Activated CD4-positive, CD25-positive, alpha-beta regulatory T cell treated with anti-CD3 and anti-CD28 coated beads, Interleukin-2, amount 50 U/mL, for 72 hours (primary cell): ENCODE results near the gene SUGCT.

Experiments used
- DNase-seq: peaks from one replicate; pipeline ENCODE4 v3.0.0; 2021

Gene SUGCT

DNA sequence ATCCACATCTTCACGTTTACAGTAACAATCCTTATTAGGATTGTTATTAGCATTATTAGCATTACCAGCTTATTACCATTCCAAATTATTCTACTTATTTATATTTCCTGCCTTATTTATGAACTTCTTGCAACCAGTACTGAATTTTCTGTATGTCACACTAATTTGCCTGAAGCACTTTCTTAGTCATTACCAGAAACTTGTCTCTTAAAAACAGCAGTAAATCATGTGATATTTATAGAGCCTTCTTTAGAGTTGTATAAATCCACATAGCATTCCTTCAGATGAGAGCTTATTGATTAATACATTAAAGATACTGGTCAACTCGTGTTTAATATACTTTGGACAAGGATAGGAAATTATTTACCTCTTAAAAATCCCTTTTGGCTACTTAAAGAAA, 618.6 kb downstream of the SUGCT start:
- DNase-seq: no peak

DNA sequence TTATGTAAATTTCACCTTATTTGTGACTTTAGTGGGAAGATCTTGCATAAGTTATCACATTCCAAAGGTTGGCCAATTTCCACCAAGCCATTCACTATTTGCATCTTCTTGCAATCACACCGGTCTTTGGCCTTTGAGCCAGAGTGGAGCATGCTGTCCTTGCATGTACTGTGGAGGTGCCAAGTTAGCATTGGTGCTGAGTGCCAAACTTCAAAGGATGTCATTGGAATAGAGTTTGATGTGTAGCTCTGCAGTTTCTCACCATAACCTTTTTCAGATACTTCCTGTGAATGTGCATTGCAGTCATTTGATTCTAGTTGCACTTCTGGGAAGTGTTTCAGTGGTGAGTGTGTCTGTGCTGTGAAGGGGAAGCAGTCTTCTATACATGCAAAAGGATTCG, 620.6 kb downstream of the SUGCT start:
- DNase-seq: no peak

- no peak for DNase-seq
These were observed 622.3 kb downstream of the SUGCT start for GRCh38 chr7:40757109-40757508.

DNA sequence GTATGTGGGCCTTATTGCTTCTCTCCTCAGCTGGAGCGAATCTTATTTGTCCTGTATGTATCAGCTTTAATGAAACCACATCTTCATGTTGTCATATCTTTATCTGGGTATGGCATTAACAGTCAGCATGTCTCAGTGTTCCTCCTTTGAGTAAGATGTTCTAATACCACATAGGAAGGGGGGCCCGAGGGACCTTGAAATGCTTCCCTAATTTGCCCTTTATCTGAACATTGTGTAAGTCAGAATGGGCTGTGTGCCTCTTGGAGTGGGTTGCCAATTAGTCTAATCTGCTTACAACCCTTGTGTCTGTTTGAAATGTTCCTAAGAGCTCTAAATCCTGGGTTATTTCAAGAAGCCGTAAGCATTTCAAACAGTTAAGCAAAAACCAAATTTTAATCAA, 623.8 kb downstream of the SUGCT start:
- no peak for DNase-seq

DNA sequence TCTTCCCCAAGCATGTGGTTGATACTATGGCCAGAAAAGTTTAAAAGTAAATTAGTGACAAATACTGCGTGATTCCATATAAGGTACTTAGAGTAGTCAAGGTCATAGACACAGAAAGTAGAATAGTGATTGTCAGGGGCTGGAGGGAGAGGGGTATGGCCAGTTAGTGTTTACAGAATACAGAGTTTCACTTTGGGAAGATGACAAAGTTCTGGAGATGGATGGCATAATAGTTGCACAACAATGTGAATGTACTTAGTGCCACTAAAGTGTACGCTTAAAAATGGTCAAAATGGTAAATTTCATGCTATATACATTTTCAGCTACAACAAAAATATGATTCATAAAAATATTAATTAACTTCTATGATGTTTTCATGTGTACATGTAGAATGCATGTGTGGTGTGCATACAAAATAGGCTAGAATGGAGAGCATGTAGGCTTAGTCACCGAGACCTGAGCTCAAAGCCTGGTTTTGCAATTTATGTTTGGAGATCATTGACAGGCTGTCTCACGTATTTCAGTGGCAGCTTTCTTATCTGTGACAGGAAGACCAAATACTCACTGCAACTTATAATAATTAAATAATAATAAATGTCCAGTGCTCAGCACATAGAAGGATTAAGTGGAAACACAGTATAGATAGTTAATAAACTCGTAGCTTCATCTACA, 625.6 kb downstream of the SUGCT start:
- DNase-seq: no peak

DNA sequence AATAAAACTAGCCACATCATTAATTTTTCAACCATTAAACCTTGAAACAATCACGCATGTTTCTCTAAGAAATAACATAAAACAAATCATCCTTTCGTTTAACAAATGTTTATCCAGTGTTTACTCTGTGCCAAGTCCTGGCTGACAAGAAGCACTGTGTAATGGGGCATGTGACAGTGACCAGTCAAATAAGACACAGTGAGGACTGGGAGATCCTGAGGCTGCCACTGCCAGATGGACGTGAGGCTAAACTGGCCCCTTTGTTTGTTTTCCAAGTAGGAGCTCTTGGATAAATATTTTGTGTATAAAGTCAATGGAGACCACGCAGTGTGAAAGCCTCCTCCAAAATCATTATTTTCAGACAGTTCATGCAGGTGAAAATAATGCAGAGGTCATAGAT, 626.2 kb downstream of the SUGCT start:
- no peak for DNase-seq

- no peak for DNase-seq
These were observed 627.2 kb downstream of the SUGCT start for GRCh38 chr7:40761762-40762560.

DNA sequence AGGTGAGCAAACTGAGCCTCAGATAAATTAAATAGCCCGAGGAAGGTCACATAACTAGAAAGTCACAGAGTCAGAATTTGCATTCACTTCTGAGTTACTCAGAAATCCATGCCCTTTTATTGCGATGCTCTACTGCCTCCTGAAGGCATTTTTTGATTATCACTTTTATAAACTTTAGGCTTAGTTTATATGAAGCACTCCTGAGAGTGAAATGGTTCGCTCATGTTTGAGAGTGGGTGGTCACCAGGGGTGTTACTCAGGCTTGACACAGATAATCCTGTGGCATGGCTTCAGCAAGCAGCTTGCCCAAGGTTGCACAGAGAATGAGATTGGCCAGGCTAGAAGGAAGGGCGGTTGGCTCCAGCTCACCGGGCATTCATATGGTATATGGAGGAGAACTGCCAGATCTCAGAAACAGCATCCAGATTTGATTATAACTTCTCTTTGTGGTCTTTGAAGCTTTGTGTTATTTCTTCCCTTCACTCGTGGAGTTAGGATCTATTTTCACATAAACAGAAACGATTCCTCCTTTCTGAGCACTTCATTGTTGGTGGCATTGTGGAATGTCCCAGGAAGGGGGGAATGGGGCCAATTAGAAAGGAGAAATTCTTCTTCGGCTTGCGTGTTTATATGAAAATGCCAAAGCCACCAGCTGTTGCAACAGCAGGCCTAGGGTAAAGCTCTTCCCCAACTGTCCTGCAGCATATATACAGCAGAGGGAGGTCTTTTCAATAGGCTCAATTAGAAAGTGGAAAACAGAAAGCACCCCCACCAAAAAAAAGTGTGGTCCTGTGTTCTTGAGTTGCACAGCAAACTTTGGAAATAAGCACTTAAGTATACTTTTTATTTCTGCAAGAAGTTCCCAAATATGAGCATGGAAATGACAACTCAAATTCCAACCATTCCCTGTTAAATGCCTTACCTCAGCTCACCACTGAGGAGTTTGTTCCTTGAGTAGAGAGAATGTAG, 628.8 kb downstream of the SUGCT start:
- no peak for DNase-seq

- no peak for DNase-seq
These were observed 630.8 kb downstream of the SUGCT start for GRCh38 chr7:40765639-40766038.

DNA sequence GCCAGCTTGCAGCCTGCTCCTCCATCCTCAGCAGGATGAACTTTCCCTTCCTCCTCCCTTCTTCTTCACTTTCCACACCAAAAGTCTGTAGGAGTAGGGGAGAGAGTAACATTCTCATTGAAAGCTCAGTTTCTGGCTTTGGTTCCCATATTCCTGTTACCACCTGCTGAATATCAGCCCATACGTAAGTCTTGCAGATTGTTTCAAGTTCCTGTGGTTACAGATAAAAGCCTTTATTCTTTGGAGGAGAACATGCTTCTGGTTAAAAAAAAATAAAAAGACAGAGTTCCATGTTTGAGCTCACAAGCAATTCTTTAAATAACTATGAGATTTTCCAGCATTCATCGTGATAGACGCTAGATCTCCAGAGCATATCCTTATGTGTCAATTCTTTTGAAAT, 637.3 kb downstream of the SUGCT start:
- DNase-seq: no peak

GRCh38 chr7:40773656-40774055, 638.9 kb downstream of the SUGCT start:
- DNase-seq: no peak

- no peak for DNase-seq
These were observed 641.1 kb downstream of the SUGCT start for GRCh38 chr7:40775877-40776276.

GRCh38 chr7:40777730-40778312, 643.0 kb downstream of the SUGCT start:
- no peak for DNase-seq

DNA sequence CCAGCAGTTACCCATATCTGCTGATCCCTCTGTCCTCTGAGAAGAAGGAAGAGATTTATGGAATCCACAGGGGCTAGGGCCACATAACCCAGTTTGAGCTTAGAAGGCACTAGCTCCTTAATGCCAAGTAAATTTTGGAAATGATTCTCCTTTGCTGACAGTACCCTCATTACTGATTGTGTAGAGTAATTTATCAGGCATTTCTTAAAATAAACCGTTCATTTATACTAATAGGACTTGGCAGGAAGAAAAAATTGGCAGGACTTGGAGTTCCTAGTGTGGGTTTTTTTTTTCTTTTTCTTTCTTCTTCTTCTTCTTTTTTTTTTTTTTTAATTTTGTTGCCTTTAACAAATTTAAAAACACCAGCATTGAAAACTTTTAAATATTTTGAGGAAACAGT, 645.7 kb downstream of the SUGCT start:
- no peak for DNase-seq

GRCh38 chr7:40782836-40783235, 648.0 kb downstream of the SUGCT start:
- no peak for DNase-seq

GRCh38 chr7:40784176-40784575, 649.4 kb downstream of the SUGCT start:
- DNase-seq: no peak

GRCh38 chr7:40786909-40787308, 652.1 kb downstream of the SUGCT start:
- no peak for DNase-seq

- no peak for DNase-seq
These were observed 658.3 kb downstream of the SUGCT start for GRCh38 chr7:40793132-40793531.

- no peak for DNase-seq
These were observed 660.8 kb downstream of the SUGCT start for GRCh38 chr7:40795607-40796006.

DNA sequence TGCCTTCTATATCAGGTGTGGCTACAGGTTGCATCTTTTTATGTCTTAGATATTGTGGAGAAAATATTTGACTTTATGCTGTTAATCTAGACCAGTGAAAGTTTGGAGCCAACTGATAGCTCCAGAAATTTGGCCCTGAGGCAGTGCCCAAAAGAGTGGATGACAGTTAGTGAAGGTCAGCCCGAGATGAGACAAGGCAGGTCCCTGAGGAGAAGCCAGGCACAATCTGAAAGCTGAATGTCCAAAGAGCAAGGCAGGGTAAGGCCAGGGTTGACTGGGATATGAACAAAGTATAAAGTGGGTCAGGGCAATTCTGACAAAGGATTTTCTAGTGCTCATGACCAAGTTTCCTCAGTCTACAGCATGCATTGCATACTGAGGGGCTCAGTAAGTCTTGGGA, 661.9 kb downstream of the SUGCT start:
- DNase-seq: no peak

- DNase-seq: no peak
These were observed 663.8 kb downstream of the SUGCT start for GRCh38 chr7:40798613-40799012.

GRCh38 chr7:40799493-40800403, 664.9 kb downstream of the SUGCT start:
- DNase-seq: no peak
